Right lobe of liver (tissue), 4 donors: ENCODE data around the gene GPR15.

Source experiments
- POLR2A ChIP-seq: fragments of 450-650 bp; IDR thresholded peaks from one replicate; pipeline ENCODE4 v1.6.1; 2017; ENCODE audit warnings: antibody characterized with exemption, mild to moderate bottlenecking
- TF ChIP-seq, protein P1 (sequence below), 4 donors: fragments of 200-600 bp in 3 of 4; fragments of 450-650 bp in 1 of 4; IDR thresholded peaks; one replicate each; pipeline versions ENCODE4 v1.5.1 to v1.8.0; 2016 to 2022; ENCODE audit warnings: antibody characterized with exemption in 4 of 4, mild to moderate bottlenecking in 2 of 4
- donor health status: DM: no; HTN: no; CAD: no.
- donor health status: DM: no; HTN: no; CAD: no.
- donor health status: DM: no; HTN: yes; CAD: no.

GRCh38 chr3:98525494-98525893, 6.3 kb upstream of the GPR15 start:
- TF ChIP-seq, protein P1, sequence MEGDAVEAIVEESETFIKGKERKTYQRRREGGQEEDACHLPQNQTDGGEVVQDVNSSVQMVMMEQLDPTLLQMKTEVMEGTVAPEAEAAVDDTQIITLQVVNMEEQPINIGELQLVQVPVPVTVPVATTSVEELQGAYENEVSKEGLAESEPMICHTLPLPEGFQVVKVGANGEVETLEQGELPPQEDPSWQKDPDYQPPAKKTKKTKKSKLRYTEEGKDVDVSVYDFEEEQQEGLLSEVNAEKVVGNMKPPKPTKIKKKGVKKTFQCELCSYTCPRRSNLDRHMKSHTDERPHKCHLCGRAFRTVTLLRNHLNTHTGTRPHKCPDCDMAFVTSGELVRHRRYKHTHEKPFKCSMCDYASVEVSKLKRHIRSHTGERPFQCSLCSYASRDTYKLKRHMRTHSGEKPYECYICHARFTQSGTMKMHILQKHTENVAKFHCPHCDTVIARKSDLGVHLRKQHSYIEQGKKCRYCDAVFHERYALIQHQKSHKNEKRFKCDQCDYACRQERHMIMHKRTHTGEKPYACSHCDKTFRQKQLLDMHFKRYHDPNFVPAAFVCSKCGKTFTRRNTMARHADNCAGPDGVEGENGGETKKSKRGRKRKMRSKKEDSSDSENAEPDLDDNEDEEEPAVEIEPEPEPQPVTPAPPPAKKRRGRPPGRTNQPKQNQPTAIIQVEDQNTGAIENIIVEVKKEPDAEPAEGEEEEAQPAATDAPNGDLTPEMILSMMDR (IDR thresholded peaks at IDR 0.05) = no peak
- TF ChIP-seq POLR2A = no peak
